ENCODE data around the gene KLHL26.

DNA sequence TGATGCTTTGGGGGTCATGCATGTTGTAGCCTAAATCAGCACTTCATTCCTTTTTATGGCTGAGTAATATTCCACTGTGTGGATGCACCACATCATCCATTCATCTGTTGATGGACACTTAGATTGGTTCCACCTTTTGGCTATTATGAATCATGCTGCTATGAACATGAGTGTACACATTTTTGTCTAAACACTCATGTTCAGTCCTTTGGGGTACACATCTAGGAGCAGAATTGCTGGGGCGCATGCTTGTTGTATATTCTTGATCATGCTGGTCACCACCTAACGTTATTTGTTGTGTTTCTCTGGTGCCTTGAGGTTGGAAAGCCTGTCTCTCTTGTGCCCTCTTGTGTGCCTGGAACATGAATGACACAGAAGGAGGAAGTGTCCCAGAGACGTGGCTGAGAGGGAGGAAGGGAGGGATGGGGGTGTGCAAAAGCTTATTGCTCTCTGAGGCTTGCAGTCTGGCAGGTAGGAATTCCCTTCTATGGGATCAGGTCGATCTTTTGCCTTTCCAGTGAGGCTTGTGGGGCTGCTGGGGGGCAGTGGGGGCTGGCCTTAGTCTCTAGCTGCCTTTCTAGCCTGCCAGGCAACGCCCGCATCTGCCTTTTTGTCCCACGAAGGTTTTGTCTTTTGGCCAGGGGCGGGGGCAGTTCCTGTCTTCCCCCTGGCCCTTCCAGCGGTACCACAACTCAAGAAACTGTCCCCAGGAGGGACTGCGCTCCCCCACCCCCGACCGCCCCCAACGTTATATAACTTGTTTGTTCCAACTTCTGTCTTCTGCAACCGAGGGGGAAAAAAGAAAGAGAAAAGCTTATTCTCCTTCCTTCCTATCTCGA, 7.6 kb downstream of the KLHL26 start:
- TF ChIP-seq, protein P1, sequence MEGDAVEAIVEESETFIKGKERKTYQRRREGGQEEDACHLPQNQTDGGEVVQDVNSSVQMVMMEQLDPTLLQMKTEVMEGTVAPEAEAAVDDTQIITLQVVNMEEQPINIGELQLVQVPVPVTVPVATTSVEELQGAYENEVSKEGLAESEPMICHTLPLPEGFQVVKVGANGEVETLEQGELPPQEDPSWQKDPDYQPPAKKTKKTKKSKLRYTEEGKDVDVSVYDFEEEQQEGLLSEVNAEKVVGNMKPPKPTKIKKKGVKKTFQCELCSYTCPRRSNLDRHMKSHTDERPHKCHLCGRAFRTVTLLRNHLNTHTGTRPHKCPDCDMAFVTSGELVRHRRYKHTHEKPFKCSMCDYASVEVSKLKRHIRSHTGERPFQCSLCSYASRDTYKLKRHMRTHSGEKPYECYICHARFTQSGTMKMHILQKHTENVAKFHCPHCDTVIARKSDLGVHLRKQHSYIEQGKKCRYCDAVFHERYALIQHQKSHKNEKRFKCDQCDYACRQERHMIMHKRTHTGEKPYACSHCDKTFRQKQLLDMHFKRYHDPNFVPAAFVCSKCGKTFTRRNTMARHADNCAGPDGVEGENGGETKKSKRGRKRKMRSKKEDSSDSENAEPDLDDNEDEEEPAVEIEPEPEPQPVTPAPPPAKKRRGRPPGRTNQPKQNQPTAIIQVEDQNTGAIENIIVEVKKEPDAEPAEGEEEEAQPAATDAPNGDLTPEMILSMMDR (conservative IDR thresholded peaks at IDR 0.05; ENCODE audit: low read depth, low read length) = no peak
- no peak for TF ChIP-seq POLR2A (IDR thresholded peaks at IDR 0.05; ENCODE audit: low read depth, low read length)
- TF ChIP-seq, protein P2, sequence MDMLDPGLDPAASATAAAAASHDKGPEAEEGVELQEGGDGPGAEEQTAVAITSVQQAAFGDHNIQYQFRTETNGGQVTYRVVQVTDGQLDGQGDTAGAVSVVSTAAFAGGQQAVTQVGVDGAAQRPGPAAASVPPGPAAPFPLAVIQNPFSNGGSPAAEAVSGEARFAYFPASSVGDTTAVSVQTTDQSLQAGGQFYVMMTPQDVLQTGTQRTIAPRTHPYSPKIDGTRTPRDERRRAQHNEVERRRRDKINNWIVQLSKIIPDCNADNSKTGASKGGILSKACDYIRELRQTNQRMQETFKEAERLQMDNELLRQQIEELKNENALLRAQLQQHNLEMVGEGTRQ (IDR thresholded peaks at IDR 0.05; ENCODE audit: low read depth, low read length) = no peak
- TF ChIP-seq CEBPB (IDR thresholded peaks at IDR 0.05; ENCODE audit: low read depth, low read length) = no peak
- no peak for TF ChIP-seq BHLHE40 (IDR thresholded peaks at IDR 0.05; ENCODE audit: low read depth, low read length)
- TF ChIP-seq MAFK (IDR thresholded peaks at IDR 0.05; ENCODE audit: low read depth, low read length) = no peak
- TF ChIP-seq, protein P3, sequence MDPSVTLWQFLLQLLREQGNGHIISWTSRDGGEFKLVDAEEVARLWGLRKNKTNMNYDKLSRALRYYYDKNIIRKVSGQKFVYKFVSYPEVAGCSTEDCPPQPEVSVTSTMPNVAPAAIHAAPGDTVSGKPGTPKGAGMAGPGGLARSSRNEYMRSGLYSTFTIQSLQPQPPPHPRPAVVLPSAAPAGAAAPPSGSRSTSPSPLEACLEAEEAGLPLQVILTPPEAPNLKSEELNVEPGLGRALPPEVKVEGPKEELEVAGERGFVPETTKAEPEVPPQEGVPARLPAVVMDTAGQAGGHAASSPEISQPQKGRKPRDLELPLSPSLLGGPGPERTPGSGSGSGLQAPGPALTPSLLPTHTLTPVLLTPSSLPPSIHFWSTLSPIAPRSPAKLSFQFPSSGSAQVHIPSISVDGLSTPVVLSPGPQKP (IDR thresholded peaks at IDR 0.05; ENCODE audit: borderline replicate concordance, low read depth, low read length) = no peak
- no peak for TF ChIP-seq NFE2L2 (IDR thresholded peaks at IDR 0.05; ENCODE audit: low read depth, low read length)
- no peak for TF ChIP-seq RFX5 (IDR thresholded peaks at IDR 0.05; ENCODE audit: low read depth, low read length)
- TF ChIP-seq RAD21 (IDR thresholded peaks at IDR 0.05; ENCODE audit: low read length) = no peak
- no peak for TF ChIP-seq SMC3 (IDR thresholded peaks at IDR 0.05; ENCODE audit: low read depth, low read length)
- no peak for TF ChIP-seq CHD1 (IDR thresholded peaks at IDR 0.05; ENCODE audit: low read depth, low read length)
- no peak for TF ChIP-seq RCOR1 (IDR thresholded peaks at IDR 0.05; ENCODE audit: insufficient replicate concordance, low read length)

All from IMR-90 (cell line).